ENCODE measurements around the gene OR5K2.

- TF ChIP-seq, protein P1, sequence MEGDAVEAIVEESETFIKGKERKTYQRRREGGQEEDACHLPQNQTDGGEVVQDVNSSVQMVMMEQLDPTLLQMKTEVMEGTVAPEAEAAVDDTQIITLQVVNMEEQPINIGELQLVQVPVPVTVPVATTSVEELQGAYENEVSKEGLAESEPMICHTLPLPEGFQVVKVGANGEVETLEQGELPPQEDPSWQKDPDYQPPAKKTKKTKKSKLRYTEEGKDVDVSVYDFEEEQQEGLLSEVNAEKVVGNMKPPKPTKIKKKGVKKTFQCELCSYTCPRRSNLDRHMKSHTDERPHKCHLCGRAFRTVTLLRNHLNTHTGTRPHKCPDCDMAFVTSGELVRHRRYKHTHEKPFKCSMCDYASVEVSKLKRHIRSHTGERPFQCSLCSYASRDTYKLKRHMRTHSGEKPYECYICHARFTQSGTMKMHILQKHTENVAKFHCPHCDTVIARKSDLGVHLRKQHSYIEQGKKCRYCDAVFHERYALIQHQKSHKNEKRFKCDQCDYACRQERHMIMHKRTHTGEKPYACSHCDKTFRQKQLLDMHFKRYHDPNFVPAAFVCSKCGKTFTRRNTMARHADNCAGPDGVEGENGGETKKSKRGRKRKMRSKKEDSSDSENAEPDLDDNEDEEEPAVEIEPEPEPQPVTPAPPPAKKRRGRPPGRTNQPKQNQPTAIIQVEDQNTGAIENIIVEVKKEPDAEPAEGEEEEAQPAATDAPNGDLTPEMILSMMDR (IDR thresholded peaks at IDR 0.05): no peak
- TF ChIP-seq POLR2A (IDR thresholded peaks at IDR 0.05): no peak
Observed at GRCh38 chr3:98512576-98512975, 15.1 kb downstream of the OR5K2 start.
